HFFc6 (cell line): Measurements from ENCODE around the gene TAS1R3. TPM values are rescaled to one million over a fixed set of nuclear protein-coding genes. Genes with fewer than 3 reads are reported as not detected.

Experiments
- DNase-seq: peaks from one replicate; pipeline ENCODE4 v3.0.0-alpha.2; 2018
- H3K27ac Mint-ChIP-seq: 2 replicates; pipeline ENCODE4 v1.8.0; 2020; ENCODE audit warnings: mild to moderate bottlenecking, mixed read lengths
- H3K27me3 Mint-ChIP-seq: 2 replicates; pipeline ENCODE4 v1.8.0; 2021; ENCODE audit warnings: mild to moderate bottlenecking, moderate library complexity, mixed read lengths; ENCODE audit not compliant: insufficient read depth
- H3K36me3 Mint-ChIP-seq: 2 replicates; pipeline ENCODE4 v1.8.0; 2021; ENCODE audit warnings: low read depth, mixed read lengths
- H3K4me1 Mint-ChIP-seq: 2 replicates; pipeline ENCODE4 v1.8.0; 2020; ENCODE audit warnings: low read depth, mixed read lengths
- H3K4me3 Mint-ChIP-seq: 2 replicates; pipeline ENCODE4 v1.8.0; 2020; ENCODE audit warnings: mild to moderate bottlenecking, moderate library complexity, mixed read lengths
- H3K9me3 Mint-ChIP-seq: 2 replicates; pipeline ENCODE4 v1.8.0; 2020; ENCODE audit warnings: mild to moderate bottlenecking, mixed read lengths
- CTCF ChIP-seq: fragments of 200-600 bp; sonication (generic); IDR thresholded peaks from 2 replicates; pipeline ENCODE4 v1.5.0; 2021; ENCODE audit warnings: antibody characterized with exemption, mild to moderate bottlenecking
- long read RNA-seq: library from polyadenylated mRNA; unstranded; transcript quantifications from one replicate; pipeline ENCODE4 v2.0.0, GENCODE V29; 2019
- total RNA-seq, 6 experiments: library from RNA; stranded (reverse); fragmentation: NEBNext Ultra II Directional; extraction: Animal tissue kit (Norgen Biotek cat#: 25700); gene quantifications; 2 replicates in 1 of 6; 3 replicates in 5 of 6; pipeline ENCODE4 v1.2.3, GENCODE V29; 2021

The TAS1R3 gene
- under 1 TPM; 0.07 to 0.20 (median 0.13) TPM for total RNA-seq
- long read RNA-seq: 0 reads

DNA sequence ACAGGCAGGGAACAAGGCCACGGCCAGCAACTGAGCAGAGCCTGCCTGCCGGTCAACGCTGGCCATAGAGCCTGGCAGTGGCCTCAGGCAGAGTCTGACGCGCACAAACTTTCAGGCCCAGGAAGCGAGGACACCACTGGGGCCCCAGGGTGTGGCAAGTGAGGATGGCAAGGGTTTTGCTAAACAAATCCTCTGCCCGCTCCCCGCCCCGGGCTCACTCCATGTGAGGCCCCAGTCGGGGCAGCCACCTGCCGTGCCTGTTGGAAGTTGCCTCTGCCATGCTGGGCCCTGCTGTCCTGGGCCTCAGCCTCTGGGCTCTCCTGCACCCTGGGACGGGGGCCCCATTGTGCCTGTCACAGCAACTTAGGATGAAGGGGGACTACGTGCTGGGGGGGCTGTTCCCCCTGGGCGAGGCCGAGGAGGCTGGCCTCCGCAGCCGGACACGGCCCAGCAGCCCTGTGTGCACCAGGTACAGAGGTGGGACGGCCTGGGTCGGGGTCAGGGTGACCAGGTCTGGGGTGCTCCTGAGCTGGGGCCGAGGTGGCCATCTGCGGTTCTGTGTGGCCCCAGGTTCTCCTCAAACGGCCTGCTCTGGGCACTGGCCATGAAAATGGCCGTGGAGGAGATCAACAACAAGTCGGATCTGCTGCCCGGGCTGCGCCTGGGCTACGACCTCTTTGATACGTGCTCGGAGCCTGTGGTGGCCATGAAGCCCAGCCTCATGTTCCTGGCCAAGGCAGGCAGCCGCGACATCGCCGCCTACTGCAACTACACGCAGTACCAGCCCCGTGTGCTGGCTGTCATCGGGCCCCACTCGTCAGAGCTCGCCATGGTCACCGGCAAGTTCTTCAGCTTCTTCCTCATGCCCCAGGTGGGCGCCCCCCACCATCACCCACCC, at the start of gene TAS1R3:
Gene TAS1R3 (plus strand): TSS at position 213 of the 898 bp plus-strand sequence. CDS start 66 bp downstream, at position 279.
- Mint-ChIP-seq H3K27ac (peak within 1 kb of the TSS; percentile 77), H3K9me3 (peaks cover 6% of the 10 kb centered on the region), H3K36me3 (peaks cover 4% of the 10 kb centered on the region), H3K27me3 (peaks cover 31% of the 10 kb centered on the region), H3K4me3 (no peak within 1 kb of the TSS; the same call in 1 of the 2 replicates), H3K4me1 (peaks cover under 1% of the 10 kb centered on the region; the same call in 1 of the 2 replicates)
- no peak for TF ChIP-seq CTCF
- no peak for DNase-seq

DNA sequence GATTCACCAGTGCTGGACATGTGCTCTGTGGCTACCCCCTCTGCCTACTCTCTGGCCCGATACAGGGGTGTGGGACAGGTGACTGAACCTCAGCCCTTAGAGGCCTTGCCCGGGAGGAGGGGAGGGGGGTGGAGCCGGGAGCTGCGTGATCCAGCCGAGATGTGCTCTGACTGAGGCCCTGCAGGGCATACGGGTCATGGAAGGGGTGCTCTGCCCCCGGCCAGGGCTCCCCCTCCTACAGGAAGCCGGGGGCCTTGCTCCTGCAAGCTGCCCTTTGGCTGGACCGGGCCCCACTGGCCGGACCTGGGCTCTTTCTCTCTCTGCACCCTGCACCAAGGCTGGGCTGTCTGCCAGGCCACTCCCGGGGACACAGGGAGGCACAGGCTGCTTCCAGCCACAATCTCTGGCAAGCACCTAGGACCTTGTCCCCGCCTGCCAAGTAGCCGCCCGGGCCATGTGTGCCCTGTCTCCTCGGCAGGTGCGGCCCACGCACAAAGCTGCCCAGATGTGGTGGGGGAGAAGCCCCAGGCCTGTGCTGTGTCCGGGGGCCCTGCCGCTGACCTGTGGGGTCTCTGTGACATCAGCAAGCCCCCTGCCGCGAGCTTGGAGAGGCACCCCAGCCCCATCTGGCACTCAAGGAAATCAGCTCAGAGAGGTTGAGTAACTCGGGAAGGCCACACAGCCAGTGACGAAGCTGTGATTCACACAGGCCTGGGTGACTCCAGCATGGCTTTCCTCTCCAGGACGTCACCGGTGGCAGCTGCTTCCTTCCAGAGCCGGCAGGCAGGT, 49.4 kb upstream of the TAS1R3 start:
- H3K36me3 Mint-ChIP-seq: no peaks in the 10 kb centered on the region
- peaks cover 7% of the 10 kb centered on the region for H3K27me3 Mint-ChIP-seq
- no peaks in the 10 kb centered on the region for H3K9me3 Mint-ChIP-seq
- H3K4me3 Mint-ChIP-seq: no peak overlapping the region
- peak; percentile 82 for DNase-seq
- peak overlapping the region; percentile 78 for H3K27ac Mint-ChIP-seq
- peaks cover 15% of the 10 kb centered on the region for H3K4me1 Mint-ChIP-seq
- TF ChIP-seq CTCF: no peak

GRCh38 chr1:1282998-1283397, 48.1 kb upstream of the TAS1R3 start:
- TF ChIP-seq CTCF: no peak
- H3K36me3 Mint-ChIP-seq: no peaks in the 10 kb centered on the region
- H3K27me3 Mint-ChIP-seq: peaks cover 7% of the 10 kb centered on the region
- no peak overlapping the region for H3K27ac Mint-ChIP-seq
- no peak for DNase-seq
- no peaks in the 10 kb centered on the region for H3K9me3 Mint-ChIP-seq
- no peak overlapping the region for H3K4me3 Mint-ChIP-seq
- peaks cover 15% of the 10 kb centered on the region for H3K4me1 Mint-ChIP-seq

DNA sequence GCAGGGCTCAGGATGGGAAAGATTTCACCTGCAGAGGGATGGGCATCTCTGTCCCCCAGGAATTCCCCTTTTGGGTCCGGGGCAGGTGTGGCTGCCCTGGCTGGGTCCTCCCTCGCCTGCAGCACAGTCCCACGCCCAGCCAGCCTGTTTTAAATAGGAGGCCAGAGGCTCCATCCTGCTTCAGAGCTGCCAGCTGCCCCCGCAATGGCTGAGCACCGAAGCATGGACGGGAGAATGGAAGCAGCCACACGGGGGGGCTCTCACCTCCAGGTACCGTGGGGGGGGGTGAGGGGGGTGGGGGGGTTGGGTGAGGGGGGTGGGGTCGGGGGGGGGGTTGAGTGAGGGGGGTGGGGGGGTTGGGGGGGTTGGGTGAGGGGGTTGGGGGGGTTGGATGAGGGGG, 47.3 kb upstream of the TAS1R3 start:
- Mint-ChIP-seq H3K9me3 (no peaks in the 10 kb centered on the region), H3K4me3 (no peak overlapping the region), H3K27ac (no peak overlapping the region), H3K4me1 (peaks cover 15% of the 10 kb centered on the region), H3K27me3 (peaks cover 7% of the 10 kb centered on the region), H3K36me3 (no peaks in the 10 kb centered on the region)
- TF ChIP-seq CTCF: no peak
- no peak for DNase-seq

GRCh38 chr1:1284221-1285101, 46.6 kb upstream of the TAS1R3 start:
- no peak overlapping the region for H3K4me3 Mint-ChIP-seq
- H3K27me3 Mint-ChIP-seq: peaks cover 4% of the 10 kb centered on the region; the same call in 1 of the 2 replicates
- 0 out of 2 replicates have a peak, but pooled peaks have one; percentile 11 for TF ChIP-seq CTCF
- no peaks in the 10 kb centered on the region for H3K36me3 Mint-ChIP-seq
- H3K27ac Mint-ChIP-seq: no peak overlapping the region
- H3K4me1 Mint-ChIP-seq: peaks cover 15% of the 10 kb centered on the region
- no peaks in the 10 kb centered on the region for H3K9me3 Mint-ChIP-seq
- no peak for DNase-seq
